Measurements from ENCODE around the gene SLC7A10. TPM values are rescaled to one million over a fixed set of nuclear protein-coding genes. Genes with fewer than 3 reads are reported as not detected.

SLC7A10 gene
- total RNA-seq, 1 experiment from 2014 or later, result 2.9 TPM

GRCh38 chr19:33249740-33250366 is 24.2 kb upstream of the SLC7A10 start:
- Histone ChIP-seq H3K4me2 (ENCODE audit: insufficient read depth, insufficient read length, low read length) (no peak overlapping the region), H3K79me2 (ENCODE audit: insufficient read depth, low read length) (no peaks in the 10 kb centered on the region), H2BK120ac (ENCODE audit: low read depth, low read length, poor library complexity, severe bottlenecking) (no peak overlapping the region), H2BK5ac (ENCODE audit: insufficient read length, low read length) (no peak overlapping the region), H3T11ph (ENCODE audit: low read length) (no peak overlapping the region), H3K9ac (ENCODE audit: extremely low read depth, insufficient read length, low read length) (no peak overlapping the region), H2BK12ac (ENCODE audit: insufficient read length, low read depth, low read length) (no peak overlapping the region), H3K79me1 (ENCODE audit: insufficient read depth, low read depth, low read length, poor library complexity, severe bottlenecking) (no peaks in the 10 kb centered on the region), H4K20me1 (ENCODE audit: control insufficient read depth, insufficient read depth, insufficient read length) (no peaks in the 10 kb centered on the region), H4K5ac (ENCODE audit: insufficient read length, low read depth, low read length) (no peak overlapping the region), H2AK5ac (ENCODE audit: insufficient read length, low read length) (no peak overlapping the region), H3K4ac (ENCODE audit: low read depth, low read length) (no peak overlapping the region), H2BK20ac (ENCODE audit: low read depth, low read length, poor library complexity, severe bottlenecking) (no peak overlapping the region), H3K27me3 (ENCODE audit: insufficient read depth, low read length) (no peaks in the 10 kb centered on the region), H3K18ac (ENCODE audit: insufficient read length, low read depth, low read length) (no peak overlapping the region), H3K56ac (ENCODE audit: insufficient read length, low read depth, low read length) (no peak overlapping the region), H2BK15ac (ENCODE audit: low read depth, low read length) (no peak overlapping the region), H3K23ac (ENCODE audit: insufficient read length, low read depth, low read length) (no peak overlapping the region), H3K9me3 (ENCODE audit: control insufficient read depth, low read depth, low read length) (no peaks in the 10 kb centered on the region), H4K91ac (ENCODE audit: insufficient read length, low read depth, low read length) (no peak overlapping the region), H2AFZ (ENCODE audit: low read length) (no peak overlapping the region), H3K14ac (ENCODE audit: insufficient read depth, low read length) (no peak overlapping the region), H3K4me1 (ENCODE audit: insufficient read depth, low read length) (no peaks in the 10 kb centered on the region), H4K8ac (replicated peaks; ENCODE audit: insufficient read length, low read depth, low read length) (no peak overlapping the region), H3K27ac (ENCODE audit: insufficient read length, low read depth, low read length) (no peak overlapping the region), H3K23me2 (ENCODE audit: insufficient read length, low read depth, low read length, poor library complexity, severe bottlenecking) (no peaks in the 10 kb centered on the region)
- Mint-ChIP-seq H3K4me3 (no peak overlapping the region), H3K27me3 (ENCODE audit: low read depth) (peaks cover 2% of the 10 kb centered on the region; the same call in 1 of the 2 replicates), H3K9me3 (peaks cover 6 to 7% of the 10 kb centered on the region in 2 experiments; a peak in 3 of 5 replicates), H3K36me3 (ENCODE audit: insufficient read depth in 1 of 3, low read depth in 3 of 3) (peaks cover 0 to 2% (median 2%) of the 10 kb centered on the region in 3 experiments; a peak in 2 of 7 replicates), H3K27ac (no peak overlapping the region), H3K4me1 (peaks cover 0 to 3% of the 10 kb centered on the region in 2 experiments; a peak in 1 of 4 replicates)
- no peak for DNase-seq
- TF ChIP-seq, protein P1, sequence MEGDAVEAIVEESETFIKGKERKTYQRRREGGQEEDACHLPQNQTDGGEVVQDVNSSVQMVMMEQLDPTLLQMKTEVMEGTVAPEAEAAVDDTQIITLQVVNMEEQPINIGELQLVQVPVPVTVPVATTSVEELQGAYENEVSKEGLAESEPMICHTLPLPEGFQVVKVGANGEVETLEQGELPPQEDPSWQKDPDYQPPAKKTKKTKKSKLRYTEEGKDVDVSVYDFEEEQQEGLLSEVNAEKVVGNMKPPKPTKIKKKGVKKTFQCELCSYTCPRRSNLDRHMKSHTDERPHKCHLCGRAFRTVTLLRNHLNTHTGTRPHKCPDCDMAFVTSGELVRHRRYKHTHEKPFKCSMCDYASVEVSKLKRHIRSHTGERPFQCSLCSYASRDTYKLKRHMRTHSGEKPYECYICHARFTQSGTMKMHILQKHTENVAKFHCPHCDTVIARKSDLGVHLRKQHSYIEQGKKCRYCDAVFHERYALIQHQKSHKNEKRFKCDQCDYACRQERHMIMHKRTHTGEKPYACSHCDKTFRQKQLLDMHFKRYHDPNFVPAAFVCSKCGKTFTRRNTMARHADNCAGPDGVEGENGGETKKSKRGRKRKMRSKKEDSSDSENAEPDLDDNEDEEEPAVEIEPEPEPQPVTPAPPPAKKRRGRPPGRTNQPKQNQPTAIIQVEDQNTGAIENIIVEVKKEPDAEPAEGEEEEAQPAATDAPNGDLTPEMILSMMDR (conservative IDR thresholded peaks at IDR 0.05), result no peak
- WGBS (ENCODE audit: extremely low coverage, insufficient read length, low lambda C conversion rate), result no CpG with 5 or more reads among the region's 3 CpGs
